ENCODE measurements around the gene CLEC7A.

DNA sequence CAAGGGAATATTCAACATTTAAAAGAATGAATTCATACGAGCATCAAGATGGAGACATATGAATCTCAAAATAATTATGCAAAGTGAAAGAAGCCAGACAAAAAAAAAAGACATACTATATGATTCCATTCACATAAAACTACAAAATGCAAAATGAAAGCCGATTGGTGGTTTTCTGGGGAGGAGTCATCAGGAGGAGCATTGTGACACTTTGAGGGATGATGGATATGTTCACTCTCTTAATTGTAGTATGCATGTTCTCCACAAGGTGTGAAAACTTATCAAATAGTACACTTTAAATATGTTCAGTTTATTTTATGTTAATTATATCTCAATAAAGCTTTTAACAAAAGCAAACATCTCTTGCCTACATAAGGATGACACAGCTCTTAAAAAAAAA is 28.4 kb upstream of the CLEC7A start:
- TF ChIP-seq, protein P1, sequence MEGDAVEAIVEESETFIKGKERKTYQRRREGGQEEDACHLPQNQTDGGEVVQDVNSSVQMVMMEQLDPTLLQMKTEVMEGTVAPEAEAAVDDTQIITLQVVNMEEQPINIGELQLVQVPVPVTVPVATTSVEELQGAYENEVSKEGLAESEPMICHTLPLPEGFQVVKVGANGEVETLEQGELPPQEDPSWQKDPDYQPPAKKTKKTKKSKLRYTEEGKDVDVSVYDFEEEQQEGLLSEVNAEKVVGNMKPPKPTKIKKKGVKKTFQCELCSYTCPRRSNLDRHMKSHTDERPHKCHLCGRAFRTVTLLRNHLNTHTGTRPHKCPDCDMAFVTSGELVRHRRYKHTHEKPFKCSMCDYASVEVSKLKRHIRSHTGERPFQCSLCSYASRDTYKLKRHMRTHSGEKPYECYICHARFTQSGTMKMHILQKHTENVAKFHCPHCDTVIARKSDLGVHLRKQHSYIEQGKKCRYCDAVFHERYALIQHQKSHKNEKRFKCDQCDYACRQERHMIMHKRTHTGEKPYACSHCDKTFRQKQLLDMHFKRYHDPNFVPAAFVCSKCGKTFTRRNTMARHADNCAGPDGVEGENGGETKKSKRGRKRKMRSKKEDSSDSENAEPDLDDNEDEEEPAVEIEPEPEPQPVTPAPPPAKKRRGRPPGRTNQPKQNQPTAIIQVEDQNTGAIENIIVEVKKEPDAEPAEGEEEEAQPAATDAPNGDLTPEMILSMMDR (IDR thresholded peaks at IDR 0.05), result peak in 1 of 6 experiments; percentile 18
- no peak for TF ChIP-seq POLR2A (IDR thresholded peaks at IDR 0.05)

All from esophagus squamous epithelium (tissue), 4 donors.